Epithelial cell of prostate (primary cell): ENCODE data around the gene UNC13D.
"Not testable (repeated sequence)": the region's sequence is repeated elsewhere in the genome, so short reads cannot be mapped to it uniquely, and the experiment has no call there.

Source experiments
- DNase-seq: peaks from one replicate; pipeline ENCODE4 v3.0.0-alpha.2; 2011; ENCODE audit warnings: low read depth, low spot score
- H3K27ac ChIP-seq: fragments of 450-650 bp; 2 replicates; pipeline ENCODE4 v1.5.1; 2017; ENCODE audit warnings: mild to moderate bottlenecking

Gene UNC13D

DNA sequence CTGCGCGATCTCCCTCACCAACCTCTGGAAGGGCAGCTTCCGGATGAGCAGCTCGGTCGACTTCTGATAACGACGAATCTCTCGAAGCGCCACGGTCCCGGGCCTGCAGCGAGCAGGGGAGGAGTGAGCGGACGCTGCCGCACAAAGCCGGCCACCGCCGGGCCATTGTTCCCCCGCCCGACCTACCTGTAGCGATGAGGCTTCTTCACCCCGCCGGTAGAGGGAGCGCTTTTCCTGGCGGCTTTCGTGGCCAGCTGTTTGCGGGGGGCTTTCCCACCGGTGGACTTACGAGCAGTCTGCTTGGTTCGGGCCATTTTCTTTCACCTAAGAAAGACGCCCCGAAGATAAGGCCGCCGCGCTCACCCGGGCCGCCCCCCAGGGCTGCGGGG is 65.3 kb downstream of the UNC13D start:
- DNase-seq, result no peak
- H3K27ac ChIP-seq, result peak overlapping the region; percentile 97

DNA sequence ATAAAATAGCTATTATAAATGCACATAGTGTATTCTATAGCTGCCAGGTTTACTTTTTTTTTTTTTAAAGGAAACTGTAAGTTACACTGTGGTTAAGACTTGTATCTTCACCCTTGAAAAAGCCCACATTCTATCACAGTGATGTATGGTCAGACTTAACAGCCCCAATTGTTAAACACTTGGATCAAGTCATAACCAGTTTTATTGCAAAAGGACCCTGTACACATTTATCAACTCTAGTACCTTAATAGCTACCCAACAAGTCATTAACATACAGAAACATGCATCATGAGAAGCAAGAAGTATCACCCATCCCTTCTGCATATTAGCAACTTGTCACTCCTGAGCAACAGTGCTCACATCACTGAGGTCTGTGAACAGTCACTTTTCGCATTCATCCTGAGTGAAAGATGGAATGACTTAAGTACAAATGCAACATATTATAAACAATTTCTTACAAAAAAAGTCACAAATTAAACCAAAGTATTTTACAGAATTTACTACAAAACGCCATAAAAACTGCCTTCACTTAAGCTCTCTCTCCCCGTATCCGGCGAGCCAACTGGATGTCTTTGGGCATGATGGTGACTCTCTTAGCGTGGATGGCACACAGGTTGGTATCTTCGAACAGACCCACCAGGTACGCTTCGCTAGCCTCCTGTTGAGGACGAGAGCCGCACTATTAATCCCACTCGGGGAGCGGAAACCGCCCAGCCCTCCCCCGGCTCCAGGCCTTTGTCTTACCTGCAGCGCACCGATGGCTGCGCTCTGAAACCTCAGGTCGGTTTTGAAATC is 65.9 kb downstream of the UNC13D start:
- peak overlapping the region; percentile 97 for H3K27ac ChIP-seq
- not testable (repeated sequence) for DNase-seq

DNA sequence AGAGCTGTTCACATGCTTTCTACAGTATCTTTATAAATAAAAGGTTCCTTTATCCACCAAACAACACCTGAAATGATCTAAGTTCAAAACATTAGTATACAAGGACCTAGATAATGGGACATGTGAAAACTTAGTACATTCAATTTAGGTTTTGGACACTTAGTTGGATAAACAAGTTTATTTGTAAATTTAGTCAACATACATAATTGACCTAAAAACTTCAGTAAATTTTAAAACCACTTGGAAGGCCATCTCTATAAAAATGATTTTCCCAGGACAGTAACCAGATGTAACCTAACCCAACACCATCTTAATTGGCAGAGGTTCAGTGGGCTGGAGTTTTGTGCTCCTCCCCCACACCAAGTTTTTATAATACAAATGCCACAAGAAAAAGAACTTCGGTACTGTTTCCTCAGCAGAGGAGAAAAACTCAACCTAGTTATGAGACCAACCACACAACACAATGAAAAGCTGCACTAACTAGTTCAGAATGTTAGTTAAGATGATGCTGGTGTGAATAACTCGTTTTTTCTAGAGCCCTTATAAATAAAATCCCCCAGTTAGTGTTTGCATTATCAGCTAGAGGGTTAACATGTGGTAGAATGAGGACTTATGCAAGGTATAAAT is 66.8 kb downstream of the UNC13D start:
- DNase-seq, result no peak
- H3K27ac ChIP-seq, result peak overlapping the region; percentile 97
